IMR-90 (cell line): ENCODE measurements around the gene TENT4B. TPM values are rescaled to one million over a fixed set of nuclear protein-coding genes. Genes with fewer than 3 reads are reported as not detected.

Experiments
- ATAC-seq: fragments of 200-7000 bp; cut with Tn5 transposase; 2 replicates; pipeline ENCODE4 v1.9.1; 2020; ENCODE audit warnings: low read depth, mild to moderate bottlenecking, moderate library complexity
- BruUV-seq: library from RNA; stranded (reverse); fragments of 400-500 nt; replicated peaks from 2 replicates; lab custom pipeline; 2021; lab: Mats Ljungman, UMichigan
- CTCF ChIA-PET: fragments of 300-600 bp; formaldehyde crosslinking; extraction: SDS; loops from one replicate; lab custom pipeline; 2021; ENCODE audit warnings: antibody characterized with exemption; lab: Yijun Ruan, JAX
- POLR2A ChIA-PET: fragments of 300-600 bp; sonication (Branson Sonifier 250); formaldehyde crosslinking; loops from one replicate; lab custom pipeline; 2022; ENCODE audit warnings: antibody characterized with exemption; ENCODE audit not compliant: unreplicated experiment; lab: Charles Lee
- DNase-seq: peaks from one replicate; pipeline ENCODE4 v3.0.0; 2013
- H2AFZ ChIP-seq: replicated peaks from 2 replicates; pipeline ENCODE3; 2013; ENCODE audit warnings: low read length, mild to moderate bottlenecking; ENCODE audit not compliant: poor library complexity
- H2AK5ac ChIP-seq: 2 replicates; pipeline ENCODE4 v1.6.1; 2013; ENCODE audit warnings: low read depth, low read length, inconsistent platforms
- H2AK9ac ChIP-seq: replicated peaks from 2 replicates; pipeline ENCODE3; 2013; ENCODE audit warnings: mild to moderate bottlenecking, low read depth, low read length, moderate library complexity; ENCODE audit not compliant: poor library complexity
- H2BK120ac ChIP-seq: 2 replicates; pipeline ENCODE4 v1.6.1; 2013; ENCODE audit warnings: low read depth, low read length, inconsistent platforms
- H2BK15ac ChIP-seq: 3 replicates; pipeline ENCODE4 v1.6.1; 2013; ENCODE audit warnings: low read depth, low read length, inconsistent platforms
- H2BK20ac ChIP-seq: 2 replicates; pipeline ENCODE4 v1.6.1; 2013; ENCODE audit warnings: low read depth, mild to moderate bottlenecking, inconsistent platforms, low read length, moderate library complexity
- H2BK5ac ChIP-seq: 2 replicates; pipeline ENCODE4 v1.6.1; 2013; ENCODE audit warnings: mild to moderate bottlenecking, low read depth, low read length, inconsistent platforms; ENCODE audit not compliant: poor library complexity, severe bottlenecking
- H3K14ac ChIP-seq: replicated peaks from 2 replicates; pipeline ENCODE4 v1.6.1; 2013; ENCODE audit warnings: low read depth, low read length, inconsistent platforms
- H3K18ac ChIP-seq: 2 replicates; pipeline ENCODE4 v1.6.1; 2013; ENCODE audit warnings: low read depth, low read length, control low read depth
- H3K23ac ChIP-seq: 2 replicates; pipeline ENCODE4 v1.6.1; 2013; ENCODE audit warnings: low read depth, low read length, inconsistent platforms
- H3K27ac ChIP-seq: 2 replicates; pipeline ENCODE4 v1.5.1; 2013; ENCODE audit warnings: mild to moderate bottlenecking, control low read depth, low read length; ENCODE audit not compliant: insufficient read depth
- H3K27me3 ChIP-seq: 2 replicates; pipeline ENCODE4 v1.6.1; 2013; ENCODE audit warnings: low read length; ENCODE audit not compliant: control insufficient read depth, insufficient read depth
- H3K36me3 ChIP-seq: 2 replicates; pipeline ENCODE4 v1.6.1; 2013; ENCODE audit warnings: low read length, mixed read lengths; ENCODE audit not compliant: control insufficient read depth, insufficient read depth
- H3K4ac ChIP-seq: 2 replicates; pipeline ENCODE4 v1.6.1; 2013; ENCODE audit warnings: low read depth, low read length, inconsistent platforms
- H3K4me1 ChIP-seq: 2 replicates; pipeline ENCODE4 v1.6.1; 2013; ENCODE audit warnings: low read length, mixed read lengths; ENCODE audit not compliant: control insufficient read depth, insufficient read depth
- H3K4me2 ChIP-seq: 2 replicates; pipeline ENCODE4 v1.6.1; 2013; ENCODE audit warnings: low read depth, mild to moderate bottlenecking, control low read depth, low read length, moderate library complexity
- H3K4me3 ChIP-seq: 2 replicates; pipeline ENCODE4 v1.5.1; 2013; ENCODE audit warnings: low read depth, mild to moderate bottlenecking, control low read depth, low read length, moderate library complexity; ENCODE audit not compliant: insufficient read depth
- H3K56ac ChIP-seq: 2 replicates; pipeline ENCODE4 v1.6.1; 2013; ENCODE audit warnings: low read length, inconsistent platforms; ENCODE audit not compliant: insufficient read depth; ENCODE audit errors: extremely low read depth
- H3K79me1 ChIP-seq, 2 experiments: 2 replicates each; pipeline ENCODE4 v1.6.1; 2013; ENCODE audit warnings: low read length in 2 of 2, inconsistent platforms in 1 of 2, low read depth in 1 of 2
- H3K9ac ChIP-seq: 2 replicates; pipeline ENCODE4 v1.6.1; 2013; ENCODE audit warnings: low read depth, low read length, control low read depth
- H3K9me1 ChIP-seq: 2 replicates; pipeline ENCODE4 v1.6.1; 2013; ENCODE audit warnings: low read length, inconsistent platforms; ENCODE audit not compliant: insufficient read depth
- H3K9me3 ChIP-seq: 2 replicates; pipeline ENCODE4 v1.6.1; 2013; ENCODE audit warnings: low read length; ENCODE audit not compliant: control insufficient read depth, insufficient read depth
- H4K20me1 ChIP-seq: 2 replicates; pipeline ENCODE4 v1.6.1; 2013; ENCODE audit warnings: low read length, inconsistent platforms; ENCODE audit not compliant: insufficient read depth
- H4K5ac ChIP-seq: 2 replicates; pipeline ENCODE4 v1.6.1; 2013; ENCODE audit warnings: mild to moderate bottlenecking, low read depth, low read length, control low read depth
- H4K8ac ChIP-seq, 2 experiments: 2 replicates each; pipeline ENCODE4 v1.6.1; 2013; ENCODE audit warnings: low read depth in 2 of 2, low read length in 2 of 2, control low read depth in 1 of 2, inconsistent platforms in 1 of 2
- H4K91ac ChIP-seq: 2 replicates; pipeline ENCODE4 v1.6.1; 2013; ENCODE audit warnings: low read depth, low read length, inconsistent platforms; ENCODE audit not compliant: insufficient read depth
- MAFK ChIP-seq: IDR thresholded peaks from 2 replicates; pipeline ENCODE4 v1.6.1; 2012; ENCODE audit warnings: low read depth, low read length, improper control_type of control experiment
- POLR2A ChIP-seq: IDR thresholded peaks from 2 replicates; pipeline ENCODE4 v1.6.1; 2012; ENCODE audit warnings: mild to moderate bottlenecking, low read depth, low read length
- WGBS, 2 experiments: methylation state at CpG; one replicate each; pipeline versions ENCODE4 v1.1.5 to v1.1.7; 2013; ENCODE audit warnings: missing lambda C conversion rate in 2 of 2; ENCODE audit not compliant: insufficient read length in 1 of 2; ENCODE audit errors: extremely low coverage in 2 of 2; 5-methylcytosine and 5-hydroxymethylcytosine counted together
- dilution Hi-C: fragments of 300-500 bp; cut with HindIII; formaldehyde crosslinking; loops from one replicate; pipeline ENCODE4 v1.14.3; 2018; ENCODE audit warnings: low sequenced_read_pairs; ENCODE audit not compliant: unreplicated experiment
- in situ Hi-C: fragments of 300-500 bp; cut with MboI; formaldehyde crosslinking; loops from 3 replicates; pipeline ENCODE4 v1.14.3; 2019; ENCODE audit warnings: low sequenced_read_pairs, inconsistent platforms, mixed read lengths
- intact Hi-C: fragments of 100-400 bp; cut with micrococcal nuclease; formaldehyde crosslinking; loops from 2 replicates; pipeline ENCODE4 v1.10.0; 2022
- polyA plus RNA-seq, 3 experiments: library from polyadenylated mRNA; depleted of rRNA; stranded (reverse); fragments of >200 nt; gene quantifications; 2 replicates each; pipeline ENCODE4 v1.2.3, GENCODE V29; 2012; ENCODE audit warnings: low replicate concordance in 1 of 3
- total RNA-seq: library from RNA; depleted of rRNA; stranded (reverse); fragments of >200 nt; gene quantifications from 2 replicates; pipeline ENCODE4 v1.2.3, GENCODE V29; 2012

The TENT4B gene
- total and polyA plus RNA-seq, 2 of the 4 experiments (the other 2 are of a cell fraction) = 4.1 to 7.0 TPM

GRCh38 chr16:50195756-50196155 is 42.6 kb downstream of the TENT4B start:
- TF ChIP-seq MAFK = peak; percentile 38; the same call in 1 of the 2 replicates
- TF ChIP-seq POLR2A = no peak
- Histone ChIP-seq H3K4me3 (no peak overlapping the region), H3K14ac (no peak overlapping the region), H4K8ac (no peak overlapping the region; a peak in 1 of 4 replicates), H3K36me3 (no peaks in the 10 kb centered on the region), H3K9me1 (peaks cover 13% of the 10 kb centered on the region), H3K4ac (no peak overlapping the region; the same call in 1 of the 2 replicates), H3K4me2 (peak overlapping the region; percentile 97; the same call in 1 of the 2 replicates), H2AK9ac (no peak overlapping the region), H4K5ac (no peak overlapping the region), H2BK15ac (no peak overlapping the region), H2AFZ (no peak overlapping the region), H3K27ac (peak overlapping the region; percentile 20; the same call in 1 of the 2 replicates), H4K91ac (no peak overlapping the region), H3K9me3 (no peaks in the 10 kb centered on the region), H3K79me1 (peaks cover 37 to 55% of the 10 kb centered on the region in 2 experiments), H4K20me1 (no peaks in the 10 kb centered on the region), H3K9ac (no peak overlapping the region), H3K23ac (no peak overlapping the region), H2BK120ac (peak overlapping the region; percentile 53; the same call in 1 of the 2 replicates), H3K27me3 (no peaks in the 10 kb centered on the region), H3K18ac (no peak overlapping the region), H2BK20ac (peak overlapping the region; percentile 53; the same call in 1 of the 2 replicates), H2AK5ac (no peak overlapping the region), H2BK5ac (peak overlapping the region; percentile 86), H3K4me1 (peaks cover 8% of the 10 kb centered on the region), H3K56ac (no peak overlapping the region)
- intact Hi-C loops (loop anchor here (2.0 kb wide), 1 partner anchor 41 kb away; no protein-coding TSS in a partner anchor), dilution Hi-C loops (no loop called here), in situ Hi-C loops (no loop called here)
- ATAC-seq (peak; percentile 73), DNase-seq (peak; percentile 32)
- WGBS, 2 experiments = no CpG with 5 or more reads among the region's 1 CpG
- ChIA-PET POLR2A (interaction anchor here (0.6 kb wide), 1 partner anchor 29 kb away, joined by 3 read pairs; no protein-coding TSS in a partner anchor), CTCF (interaction anchor here (0.5 to 0.9 kb wide), 3 partner anchors 8 to 41 kb away, joined by 3 read pairs; no protein-coding TSS in a partner anchor)
- no TSS peak for BruUV-seq
